Cardiac fibroblast (primary cell): ENCODE results near the gene MTFMT.

Experiments used
- DNase-seq, 2 donors: peaks; one replicate each; pipeline versions ENCODE4 v3.0.0 to v3.0.0-alpha.2; 2010; ENCODE audit warnings: low read depth in 2 of 2
- H3K4me3 ChIP-seq, 2 donors: replicated peaks in 1 of 2; 1 replicate in 1 of 2; 2 replicates in 1 of 2; pipeline ENCODE4 v1.5.1; 2011; ENCODE audit warnings: low read depth in 2 of 2, low read length in 2 of 2, mild to moderate bottlenecking in 2 of 2, moderate library complexity in 1 of 2
- TF ChIP-seq, protein P1 (sequence below): IDR thresholded peaks from one replicate; pipeline ENCODE4 v1.5.1; 2011; ENCODE audit warnings: low read depth, mild to moderate bottlenecking, low read length, inconsistent platforms

The MTFMT gene

DNA sequence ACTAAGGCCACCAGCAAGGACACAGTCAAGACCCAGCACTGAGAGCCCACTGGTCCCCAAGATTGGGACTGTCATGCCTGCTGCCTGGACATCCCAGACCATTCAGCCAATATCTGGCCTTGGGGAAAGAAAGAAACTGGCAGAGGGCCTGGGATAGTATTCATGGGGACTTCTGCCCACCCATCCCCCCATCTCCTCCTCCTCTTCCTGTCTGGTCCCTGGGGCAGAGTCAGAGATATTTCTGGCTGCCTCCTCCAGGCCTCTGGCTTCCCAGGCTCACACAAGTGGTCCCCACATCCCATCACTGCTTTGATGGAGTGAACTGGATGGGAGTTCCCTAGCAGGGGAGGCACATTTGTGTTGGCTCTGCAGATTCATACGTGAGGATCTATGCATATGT is 42.6 kb upstream of the MTFMT start:
- H3K4me3 ChIP-seq = no peak overlapping the region
- TF ChIP-seq, protein P1, sequence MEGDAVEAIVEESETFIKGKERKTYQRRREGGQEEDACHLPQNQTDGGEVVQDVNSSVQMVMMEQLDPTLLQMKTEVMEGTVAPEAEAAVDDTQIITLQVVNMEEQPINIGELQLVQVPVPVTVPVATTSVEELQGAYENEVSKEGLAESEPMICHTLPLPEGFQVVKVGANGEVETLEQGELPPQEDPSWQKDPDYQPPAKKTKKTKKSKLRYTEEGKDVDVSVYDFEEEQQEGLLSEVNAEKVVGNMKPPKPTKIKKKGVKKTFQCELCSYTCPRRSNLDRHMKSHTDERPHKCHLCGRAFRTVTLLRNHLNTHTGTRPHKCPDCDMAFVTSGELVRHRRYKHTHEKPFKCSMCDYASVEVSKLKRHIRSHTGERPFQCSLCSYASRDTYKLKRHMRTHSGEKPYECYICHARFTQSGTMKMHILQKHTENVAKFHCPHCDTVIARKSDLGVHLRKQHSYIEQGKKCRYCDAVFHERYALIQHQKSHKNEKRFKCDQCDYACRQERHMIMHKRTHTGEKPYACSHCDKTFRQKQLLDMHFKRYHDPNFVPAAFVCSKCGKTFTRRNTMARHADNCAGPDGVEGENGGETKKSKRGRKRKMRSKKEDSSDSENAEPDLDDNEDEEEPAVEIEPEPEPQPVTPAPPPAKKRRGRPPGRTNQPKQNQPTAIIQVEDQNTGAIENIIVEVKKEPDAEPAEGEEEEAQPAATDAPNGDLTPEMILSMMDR = no peak
- DNase-seq = peak; percentile 58 to 77

DNA sequence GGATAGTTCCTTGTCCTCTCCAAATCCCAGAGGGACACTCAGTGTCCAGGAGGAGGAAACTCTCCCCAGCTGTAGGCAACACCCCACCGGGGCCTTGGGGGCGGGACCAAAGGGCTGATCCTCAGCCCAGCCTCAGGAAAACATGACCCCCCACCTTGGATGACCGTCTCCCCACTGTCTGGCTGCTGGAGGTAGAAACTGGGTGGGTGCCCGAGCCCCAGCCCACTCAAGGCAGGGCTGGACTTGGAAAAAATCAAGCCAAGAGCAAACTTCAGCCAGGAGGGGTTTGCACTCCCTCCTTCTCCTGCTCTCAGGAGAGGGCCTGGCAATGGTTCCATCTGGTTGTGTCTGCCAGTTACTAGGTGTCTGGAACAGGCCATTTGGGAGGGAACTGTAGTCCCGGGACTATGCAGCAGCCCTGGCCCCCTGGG is 42.0 kb upstream of the MTFMT start:
- peak in 1 of 2 donors; percentile 73 for DNase-seq
- TF ChIP-seq, protein P1 = no peak
- H3K4me3 ChIP-seq = no peak overlapping the region

DNA sequence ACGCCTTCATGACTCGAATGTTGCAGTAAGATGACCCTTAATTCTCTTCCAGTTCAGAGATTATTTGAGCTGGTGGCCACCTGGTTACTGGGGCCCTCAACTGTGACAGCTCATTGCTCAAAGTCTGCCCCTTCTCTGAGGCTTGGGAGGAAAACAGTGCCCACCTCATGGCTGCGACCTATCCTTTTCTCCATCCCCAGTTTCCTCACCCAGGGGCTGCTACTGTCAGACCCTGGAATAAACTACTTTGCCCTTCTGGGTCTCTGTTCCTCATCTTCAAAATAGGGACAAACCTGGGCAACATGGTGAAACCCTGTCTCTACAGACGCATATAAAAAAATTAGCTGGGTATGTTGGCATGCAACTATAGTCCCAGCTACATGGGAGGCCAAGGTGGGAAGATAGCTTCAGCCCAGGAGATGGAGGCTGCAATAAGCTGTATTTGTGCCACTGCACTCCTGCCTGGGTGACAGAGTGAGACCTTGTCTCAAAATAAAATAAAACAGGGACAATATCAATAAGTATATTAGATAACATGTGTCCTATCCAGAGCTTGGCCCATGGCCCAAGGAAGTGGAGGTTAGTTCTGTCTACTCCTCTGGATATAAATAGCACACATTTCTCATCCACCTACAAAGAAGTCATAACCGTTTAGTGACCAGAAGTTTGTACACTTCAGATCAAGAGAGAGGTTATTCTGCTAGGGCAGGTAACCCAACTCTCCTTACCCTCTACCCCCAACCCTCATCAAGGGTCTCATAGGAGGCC is 40.5 kb upstream of the MTFMT start:
- no peak overlapping the region for H3K4me3 ChIP-seq
- TF ChIP-seq, protein P1 = no peak
- DNase-seq = no peak

DNA sequence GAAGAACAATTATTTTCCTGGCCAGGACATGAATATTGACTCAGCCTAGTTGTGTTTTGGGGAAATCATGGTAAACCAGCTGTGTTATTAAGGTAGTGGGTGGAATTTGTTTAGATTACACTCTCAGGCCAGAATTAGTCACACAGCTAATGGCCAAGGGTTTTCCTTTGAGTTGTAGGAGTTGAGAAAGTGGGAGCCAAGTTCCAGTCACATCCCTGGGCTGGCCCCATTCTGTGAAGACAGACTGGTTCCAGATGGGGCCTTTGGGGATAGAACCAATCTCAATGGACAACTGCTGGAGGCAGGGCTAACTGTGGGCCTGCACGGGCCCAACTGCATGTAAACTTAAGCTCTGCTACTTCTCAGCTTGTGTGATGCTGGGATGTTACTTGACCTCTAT is 39.7 kb upstream of the MTFMT start:
- TF ChIP-seq, protein P1 = no peak
- peak; percentile 87 to 95 for DNase-seq
- H3K4me3 ChIP-seq = no peak overlapping the region

DNA sequence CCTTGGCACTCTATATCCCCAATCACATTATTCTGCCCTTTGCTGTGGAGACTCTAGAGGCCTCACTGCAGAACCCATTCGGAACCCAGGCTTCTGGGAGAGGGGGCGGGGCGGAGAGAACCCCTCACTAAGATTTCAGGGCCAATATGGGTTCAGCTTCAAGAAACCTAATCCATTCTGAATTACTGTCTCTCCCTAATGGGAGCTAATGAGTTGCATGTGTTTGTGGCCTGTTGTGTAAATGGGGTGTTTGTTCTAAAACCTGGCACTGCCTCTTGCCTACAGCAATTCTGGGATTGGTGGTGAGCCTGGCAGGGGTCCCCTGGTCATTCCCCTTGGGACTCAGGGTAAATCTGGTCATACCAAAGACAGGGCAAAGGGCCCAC is 39.0 kb upstream of the MTFMT start:
- no peak for DNase-seq
- TF ChIP-seq, protein P1 = no peak
- no peak overlapping the region for H3K4me3 ChIP-seq

DNA sequence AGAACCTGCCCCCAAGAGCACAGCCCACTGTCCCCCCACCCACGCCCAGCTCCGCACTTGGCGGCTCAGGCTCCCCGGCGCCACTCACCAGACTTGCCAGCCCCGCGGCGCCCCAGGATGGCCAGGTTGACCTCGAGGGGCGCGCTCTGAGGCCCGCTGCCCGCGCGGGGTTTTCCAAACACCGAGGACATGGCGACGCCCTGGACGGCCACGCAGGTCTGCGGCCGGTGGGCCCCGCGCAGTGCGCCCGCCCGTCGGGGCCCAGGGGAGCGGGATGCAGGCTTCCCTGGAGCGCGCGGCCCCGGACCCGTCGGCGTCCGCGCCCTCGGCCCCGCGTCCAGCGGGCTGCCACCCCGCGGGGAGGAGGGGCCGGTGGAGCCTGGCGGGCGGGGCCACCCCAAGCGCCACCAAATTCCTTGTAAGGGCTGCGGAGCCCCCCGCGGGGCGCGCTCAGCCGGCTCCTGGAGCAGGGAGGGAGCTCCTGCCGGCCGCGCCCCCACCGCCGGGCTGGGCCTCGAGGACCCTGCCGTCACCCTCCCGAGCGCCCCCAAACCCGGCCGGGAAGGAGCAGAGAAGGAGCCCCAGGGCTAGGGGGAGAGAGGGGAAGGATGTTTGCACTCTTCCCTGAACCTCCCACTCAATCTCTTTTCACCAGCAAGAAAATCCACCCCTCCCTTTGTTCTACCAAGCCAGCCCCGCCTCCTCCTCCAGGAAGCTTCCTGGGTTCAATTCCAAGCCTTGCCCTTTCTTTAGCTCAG is 38.4 kb upstream of the MTFMT start, which contains the start of gene RASL12:
Gene RASL12, minus strand, starts transcription at position 347 of the 758 bp plus-strand sequence. Its CDS starts 156 bp downstream, at position 191.
- H3K4me3 ChIP-seq = peak within 1 kb of the TSS; percentile 2 to 24
- no peak for DNase-seq
- TF ChIP-seq, protein P1 = no peak
